IPS DF 4.7 (cell line): ENCODE measurements around the gene MOGAT1.
"Not testable (repeated sequence)": the region's sequence is repeated elsewhere in the genome, so short reads cannot be mapped to it uniquely, and the experiment has no call there.

Source experiments
- DNase-seq: peaks from one replicate; pipeline ENCODE4 v3.0.0-alpha.2; 2013; ENCODE audit warnings: low spot score; ENCODE audit errors: extremely low read depth

The MOGAT1 gene

DNA sequence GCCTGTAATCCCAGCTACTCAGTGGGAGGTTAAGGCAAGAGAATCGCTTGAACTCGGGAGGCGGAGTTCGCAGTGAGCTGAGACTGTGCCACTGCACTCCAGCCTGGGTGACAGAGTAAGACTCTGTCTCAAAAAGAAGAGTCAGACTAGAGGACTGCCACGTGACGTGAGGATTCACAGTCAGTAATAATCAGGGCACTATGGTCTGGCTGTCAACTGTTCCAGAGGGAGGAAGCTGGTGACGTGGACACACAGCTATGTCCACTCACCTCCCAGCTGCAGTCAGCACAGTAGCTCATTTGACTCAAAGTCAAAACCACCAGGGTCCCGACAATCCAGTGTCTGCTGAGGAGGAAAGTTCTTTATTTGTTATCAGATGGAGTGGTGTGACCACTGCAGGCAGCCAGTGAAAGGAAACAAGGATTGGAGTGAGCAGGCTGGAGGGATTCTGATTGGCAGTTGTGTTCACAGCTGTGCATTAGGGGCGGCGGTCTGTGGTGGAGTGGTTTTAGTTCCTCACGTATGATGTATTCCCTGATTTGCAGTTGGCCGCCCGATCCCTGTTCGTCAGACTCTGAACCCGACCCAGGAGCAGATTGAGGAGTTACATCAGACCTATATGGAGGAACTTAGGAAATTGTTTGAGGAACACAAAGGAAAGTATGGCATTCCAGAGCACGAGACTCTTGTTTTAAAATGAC lies 37.9 kb downstream of the MOGAT1 start:
- no peak for DNase-seq

DNA sequence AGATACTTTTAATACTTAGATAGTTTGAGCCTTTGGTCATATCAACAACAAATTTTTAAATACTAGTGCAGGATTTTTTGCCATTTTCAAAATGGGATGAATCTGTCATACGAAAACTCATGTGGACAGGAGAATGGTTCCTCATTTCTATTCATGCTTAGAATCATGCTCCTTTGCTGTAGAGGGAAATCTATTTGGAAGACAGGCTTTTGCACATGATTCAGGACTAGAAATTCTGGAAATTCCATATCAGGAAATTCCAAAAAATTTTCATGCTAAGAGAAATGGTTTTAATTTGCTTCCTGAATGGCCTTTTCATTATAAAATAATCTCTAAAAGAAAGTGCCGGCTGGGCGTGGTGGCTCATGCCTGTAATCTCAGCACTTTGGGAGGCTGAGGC lies 39.3 kb downstream of the MOGAT1 start:
- DNase-seq, result no peak

DNA sequence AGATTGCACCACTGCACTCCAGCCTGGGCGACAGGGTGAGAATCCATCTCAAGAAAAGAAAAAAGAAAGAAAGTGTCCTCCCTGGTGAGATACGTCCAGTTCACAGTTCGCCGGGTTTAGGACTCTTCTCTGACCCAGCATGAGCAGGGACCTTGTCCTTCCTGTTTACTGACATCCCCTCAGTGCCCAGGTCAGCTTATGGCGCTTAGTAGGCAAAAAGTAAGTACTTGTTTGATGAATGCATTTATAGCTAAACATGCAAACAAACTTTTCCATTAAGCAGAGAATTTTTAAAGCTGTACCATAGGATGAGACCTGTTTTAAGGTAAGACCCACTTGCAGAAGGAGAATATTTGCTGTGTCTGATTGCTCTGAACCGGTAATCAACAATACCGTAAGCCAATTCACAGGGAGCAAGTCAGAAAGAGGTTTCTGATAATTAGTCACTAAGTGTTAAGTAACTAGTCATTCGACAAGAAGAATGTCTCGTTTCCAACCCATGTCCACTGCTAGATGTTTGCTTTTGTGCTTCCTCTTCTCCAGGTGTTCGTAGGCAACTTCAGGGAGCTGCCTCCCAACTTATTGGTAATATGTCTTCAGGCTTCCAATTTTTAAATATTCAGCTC lies 40.0 kb downstream of the MOGAT1 start:
- no peak for DNase-seq

DNA sequence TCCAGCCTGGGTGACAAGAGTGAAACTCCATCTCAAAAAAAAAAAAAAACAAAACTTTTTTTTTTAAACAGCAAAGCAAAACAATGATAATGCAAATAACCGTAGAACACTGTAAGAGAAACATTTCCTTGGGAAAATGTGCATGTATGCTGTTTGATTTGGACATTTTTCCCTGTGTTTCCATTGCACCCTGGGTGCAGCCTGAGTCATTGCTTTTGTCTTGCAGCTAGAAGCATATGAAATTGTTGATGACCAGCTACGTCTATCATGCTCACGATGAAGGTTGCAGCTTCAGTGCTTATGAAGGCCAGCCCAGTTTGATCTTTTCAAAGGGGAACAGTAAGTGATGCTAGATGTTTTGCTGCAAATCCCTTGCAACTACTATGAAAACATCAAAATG lies 41.5 kb downstream of the MOGAT1 start:
- DNase-seq, result no peak

DNA sequence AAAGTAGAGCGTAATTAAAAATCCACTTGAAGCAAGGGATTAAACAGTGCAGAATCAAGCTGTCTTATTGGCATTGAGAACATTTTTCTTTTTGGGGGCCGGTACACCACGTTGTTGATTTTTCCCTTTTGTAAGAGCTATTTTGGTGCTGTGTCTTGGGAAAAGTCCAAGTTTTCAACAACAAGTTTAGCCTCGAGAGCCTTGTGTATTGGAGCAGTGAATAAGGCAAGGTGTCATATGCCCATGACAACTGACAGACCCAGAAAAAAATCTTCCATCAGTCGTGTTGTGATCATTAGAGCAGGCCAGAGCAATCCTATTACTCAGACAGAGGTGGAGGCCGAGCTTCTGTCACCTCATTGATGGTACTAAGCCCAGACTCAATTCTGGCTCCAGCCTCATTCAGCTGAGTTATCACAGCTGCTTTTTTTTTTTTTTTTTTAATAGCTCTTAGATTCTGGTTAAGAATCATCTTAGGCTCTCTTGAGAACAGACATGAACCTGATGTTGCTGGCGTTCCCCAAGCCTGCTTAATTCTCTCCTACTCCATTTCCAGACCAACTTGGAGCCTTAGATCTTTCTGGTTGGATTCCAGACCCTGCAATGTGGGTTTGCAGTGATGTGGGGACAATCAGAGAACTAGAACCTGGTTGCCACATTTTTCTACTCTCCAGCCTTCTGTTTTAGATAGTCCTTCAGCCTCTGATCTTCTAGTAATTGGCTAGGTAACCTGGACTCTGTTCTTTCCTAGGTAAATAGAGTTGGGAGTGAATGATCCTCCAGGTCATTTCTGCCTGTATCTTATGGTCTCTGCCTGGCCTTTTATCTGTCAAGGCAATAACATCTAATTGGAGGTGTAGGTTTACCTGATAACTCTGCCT lies 43.1 kb downstream of the MOGAT1 start:
- no peak for DNase-seq

DNA sequence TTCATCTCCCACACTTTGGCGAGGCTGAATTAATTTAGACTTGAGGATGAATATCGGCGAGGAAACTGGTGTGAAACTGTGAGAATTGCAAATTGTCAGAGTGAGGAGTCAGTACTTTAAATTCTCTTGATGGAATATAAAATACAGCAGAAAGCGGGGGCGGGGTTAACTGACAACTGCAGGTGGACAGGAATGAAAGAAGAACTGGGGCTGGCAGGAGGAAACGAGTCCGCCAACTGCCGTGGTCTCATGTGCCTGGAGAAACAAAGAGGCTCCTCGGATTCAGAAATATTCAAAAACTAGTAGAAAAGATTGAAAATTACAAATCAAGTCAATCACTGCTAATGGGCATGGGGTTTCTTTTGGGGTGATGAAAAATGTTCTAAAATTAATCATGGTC lies 44.3 kb downstream of the MOGAT1 start:
- no peak for DNase-seq

DNA sequence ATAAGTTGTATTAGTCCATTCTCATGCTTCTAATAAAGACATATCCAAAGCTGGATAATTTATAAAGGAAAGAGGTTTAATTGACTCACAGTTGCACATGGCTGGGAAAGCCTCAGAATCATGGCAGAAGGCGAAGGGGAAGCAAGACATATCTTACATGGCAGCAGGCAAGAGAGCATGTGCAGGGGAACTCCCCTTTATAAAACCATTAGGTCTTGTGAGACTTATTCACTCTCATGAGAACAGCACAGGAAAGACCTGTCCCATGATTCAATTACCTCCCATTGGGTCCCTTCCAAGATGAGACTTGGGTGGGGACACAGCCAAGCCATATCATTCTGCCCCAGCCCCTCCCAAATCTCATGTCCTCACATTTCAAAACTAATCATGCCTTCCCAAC lies 48.3 kb downstream of the MOGAT1 start:
- DNase-seq, result not testable (repeated sequence)

DNA sequence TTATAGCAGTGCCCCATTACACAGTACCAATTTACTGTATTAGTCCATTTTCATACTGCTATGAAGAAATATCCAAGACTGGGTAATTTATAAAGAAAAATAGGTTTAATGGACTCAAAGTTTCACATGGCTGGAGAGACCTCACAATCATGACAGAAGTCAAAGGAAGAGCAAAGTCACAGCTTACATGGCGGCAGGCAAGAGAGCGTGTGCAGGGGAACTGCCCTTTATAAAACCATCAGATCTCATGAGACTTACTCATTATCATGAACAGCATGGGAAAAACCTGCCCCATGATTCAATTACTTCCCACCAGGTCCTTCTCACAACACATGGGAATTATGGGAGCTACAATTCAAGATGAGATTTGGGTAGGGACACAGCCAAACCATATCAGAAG lies 50.1 kb downstream of the MOGAT1 start:
- not testable (repeated sequence) for DNase-seq

DNA sequence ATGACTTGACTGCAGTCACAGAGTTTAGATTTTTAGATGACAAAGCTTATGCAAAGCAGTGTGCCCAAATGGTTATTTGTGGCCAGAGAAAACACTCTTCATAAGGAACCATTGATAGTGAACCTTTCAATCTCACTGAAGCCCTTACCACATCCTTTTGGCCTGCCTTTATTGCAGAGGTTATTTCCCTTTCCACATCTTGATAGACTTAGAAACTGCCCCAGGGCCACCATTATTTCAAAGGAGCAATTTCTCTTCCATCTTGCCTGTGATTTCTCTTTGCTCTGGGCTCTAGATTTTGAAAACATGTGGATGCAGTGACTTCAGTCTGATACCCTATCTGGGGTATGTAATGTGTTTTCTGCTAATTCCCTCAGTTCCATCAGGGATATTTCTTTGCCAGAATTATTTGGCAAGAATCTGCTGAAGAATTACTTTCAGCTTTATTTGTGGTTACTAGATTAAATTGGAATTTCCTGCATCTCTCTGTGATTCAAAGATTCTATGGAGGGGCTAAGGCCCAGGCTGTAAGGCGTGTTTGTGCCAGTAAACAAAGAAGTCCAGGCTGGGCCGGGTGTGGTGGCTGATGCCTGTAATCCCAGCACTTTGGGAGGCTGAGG lies 51.0 kb downstream of the MOGAT1 start:
- DNase-seq, result no peak

DNA sequence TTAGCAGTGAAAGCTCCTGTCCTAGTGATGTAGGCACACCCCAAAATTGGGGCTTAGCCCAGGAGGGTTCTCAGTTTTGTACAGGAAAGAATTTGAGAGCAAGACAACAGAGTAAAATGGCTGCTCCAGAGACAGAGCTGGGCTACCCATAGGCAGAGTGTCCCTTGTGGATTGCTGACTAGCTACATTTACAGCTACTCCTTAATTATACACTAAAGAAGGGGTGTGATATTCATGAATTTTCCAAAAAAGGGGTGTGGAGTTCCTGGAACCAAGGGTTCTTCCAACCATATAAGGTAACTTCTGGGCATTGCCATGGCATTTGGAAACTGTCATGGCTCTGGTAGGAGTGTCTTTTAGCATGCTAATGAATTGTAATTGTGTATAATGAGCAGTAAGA lies 52.8 kb downstream of the MOGAT1 start:
- no peak for DNase-seq

DNA sequence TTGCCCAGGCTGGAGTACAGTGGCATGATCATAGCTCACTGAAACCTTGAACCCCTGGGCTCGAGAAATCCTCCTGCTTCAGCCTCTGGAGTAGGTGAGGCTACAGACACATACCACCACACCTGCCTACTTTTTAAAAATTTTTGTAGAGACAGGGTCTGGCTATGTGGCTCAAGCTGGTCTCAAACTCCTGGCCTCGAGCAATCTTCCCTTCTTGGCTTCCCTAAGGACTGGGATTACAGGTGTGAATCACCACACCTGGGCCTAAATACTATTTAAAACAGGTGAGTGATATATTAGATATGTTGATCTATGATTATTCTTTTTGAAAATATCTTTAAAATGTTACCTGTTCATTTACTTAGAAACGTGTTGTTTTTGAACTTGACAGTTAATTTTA lies 57.2 kb downstream of the MOGAT1 start:
- no peak for DNase-seq

DNA sequence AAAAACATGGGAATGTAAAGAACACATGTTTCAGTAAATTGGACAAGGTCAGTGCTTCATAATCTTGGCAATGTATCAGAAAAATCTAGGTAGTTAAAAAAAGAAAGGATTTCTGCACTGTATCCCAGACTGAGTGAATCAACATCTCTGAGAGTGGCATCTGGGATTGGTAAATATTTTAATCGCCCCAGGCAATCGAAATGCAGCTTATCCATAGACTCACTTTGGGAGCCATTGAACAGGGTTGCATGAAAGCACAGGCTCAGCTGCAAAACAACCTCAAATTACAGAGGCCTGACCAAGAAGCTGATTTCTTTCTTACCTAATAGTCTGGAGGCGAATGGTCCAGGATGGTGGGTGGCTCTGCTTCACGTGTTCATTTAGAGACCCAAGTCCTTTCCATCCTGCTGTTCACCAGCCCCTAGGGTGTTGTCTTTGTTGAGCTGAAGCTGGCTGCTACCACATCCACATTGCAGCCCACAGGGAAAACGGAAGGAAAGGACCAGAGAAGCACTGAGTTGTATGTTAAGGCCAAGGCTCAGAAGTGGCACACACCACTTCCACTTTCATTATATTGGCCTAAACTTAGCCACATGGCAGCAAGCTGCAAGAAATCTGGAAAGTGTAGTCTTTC lies 59.0 kb downstream of the MOGAT1 start:
- no peak for DNase-seq

DNA sequence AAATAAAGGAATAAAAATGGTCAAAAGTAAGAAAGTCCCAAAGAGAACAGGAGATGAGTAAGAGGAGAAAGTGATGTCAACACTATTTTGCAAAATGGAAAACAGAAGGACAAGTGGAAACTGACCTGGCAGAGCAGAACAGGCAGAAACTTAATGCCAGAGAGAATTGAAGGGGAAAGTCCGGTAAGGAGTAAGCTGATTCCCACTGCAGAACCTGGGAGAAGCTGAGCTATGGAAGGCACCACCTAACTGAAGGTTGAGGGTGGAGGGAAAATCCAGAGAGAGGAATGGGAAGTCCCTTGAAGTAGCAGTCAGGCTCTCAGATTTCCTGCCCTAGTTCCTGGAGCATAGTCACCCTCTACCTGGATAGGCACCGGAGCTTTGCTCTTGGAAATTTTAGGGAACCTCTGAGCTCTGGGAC lies 59.8 kb downstream of the MOGAT1 start:
- DNase-seq, result no peak

DNA sequence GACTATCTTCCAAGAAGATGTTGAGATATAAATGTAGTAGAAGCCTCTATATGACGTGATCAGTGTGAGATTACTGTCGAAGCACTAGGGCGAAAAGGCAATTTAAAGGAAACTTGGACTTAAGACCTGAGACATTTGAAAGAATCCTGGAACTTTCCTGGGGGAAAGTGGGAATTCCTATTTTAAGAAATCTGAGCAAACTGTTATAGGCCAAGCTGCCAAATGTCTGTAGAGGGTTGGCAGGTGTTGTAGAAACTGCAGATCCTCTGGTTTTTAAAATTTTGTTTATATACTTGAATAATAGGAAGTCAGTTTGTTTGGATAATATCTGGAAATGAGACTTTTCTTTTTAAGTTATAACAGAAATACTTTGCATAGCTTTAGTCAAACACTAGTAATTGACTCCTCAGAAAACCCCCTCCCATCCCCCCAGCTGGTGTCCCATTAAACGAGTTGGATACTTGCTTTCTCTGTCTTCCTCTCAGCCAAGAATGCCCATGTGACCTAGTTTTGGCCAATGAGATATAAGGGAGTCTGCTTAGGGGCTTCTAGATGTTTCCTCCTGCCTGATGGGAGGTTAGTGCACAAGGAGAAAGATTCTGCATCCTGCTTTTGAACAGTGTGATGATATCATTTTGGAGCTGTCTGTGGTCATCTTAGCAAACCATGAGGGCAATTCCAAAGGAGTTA lies 61.2 kb downstream of the MOGAT1 start:
- no peak for DNase-seq

DNA sequence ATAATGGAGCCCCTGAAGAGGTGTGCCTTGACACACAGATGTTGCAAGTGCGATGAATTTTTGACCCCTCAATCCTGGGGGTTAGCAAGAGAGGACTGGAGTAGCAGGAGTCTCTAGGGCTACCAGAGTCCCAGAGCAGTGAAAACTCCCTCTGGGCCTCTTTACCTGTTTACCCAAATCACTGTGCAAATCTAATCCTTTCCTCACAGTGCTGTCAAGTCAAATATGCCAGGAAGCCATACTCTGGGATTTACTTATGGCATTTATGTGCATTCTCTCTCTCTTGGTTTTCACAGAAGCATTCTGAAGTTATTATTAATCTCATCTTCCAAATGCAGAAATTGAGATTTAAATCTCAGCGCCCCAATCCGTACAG lies 62.0 kb downstream of the MOGAT1 start:
- DNase-seq, result no peak

DNA sequence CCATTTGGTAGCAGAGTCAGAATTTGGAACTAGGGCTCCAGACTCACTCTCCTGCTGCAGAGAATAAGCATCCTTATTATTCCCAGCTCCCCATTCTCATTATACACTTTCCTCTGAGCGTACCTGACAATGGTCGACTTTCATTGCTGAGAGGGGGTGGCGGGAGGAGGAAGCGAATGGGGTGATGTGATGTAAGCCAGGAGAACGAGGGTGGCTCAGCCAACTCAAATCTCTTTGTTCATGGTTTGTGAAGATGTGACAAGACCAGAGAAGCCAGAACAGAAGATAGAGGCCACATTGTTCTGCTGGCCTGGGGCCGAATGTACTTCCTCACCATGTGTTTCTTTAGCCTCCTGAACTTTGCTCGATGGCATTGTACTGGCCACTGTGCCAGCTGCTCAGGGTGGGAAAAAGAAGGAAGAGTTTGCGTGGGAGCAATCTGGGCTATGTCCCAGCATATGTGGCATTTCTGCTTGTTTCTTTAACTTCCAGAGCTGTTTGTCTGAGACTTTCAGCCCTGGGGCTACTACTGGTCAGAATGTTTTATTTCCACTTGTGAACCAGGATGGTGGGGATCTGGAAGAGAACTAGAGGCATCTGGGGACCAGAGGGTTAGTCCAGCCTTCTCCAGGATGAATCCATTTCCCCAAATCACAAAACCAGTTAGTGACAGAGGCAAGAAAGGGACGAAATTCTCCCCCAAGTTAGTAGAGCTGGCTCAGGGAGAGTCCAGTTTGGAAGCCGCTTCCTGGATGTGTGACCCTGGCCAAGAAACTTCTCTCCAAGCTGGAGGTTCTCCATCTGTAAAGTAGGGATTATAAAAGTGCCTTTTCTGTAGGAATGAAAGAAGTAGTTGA lies 62.6 kb downstream of the MOGAT1 start:
- no peak for DNase-seq

DNA sequence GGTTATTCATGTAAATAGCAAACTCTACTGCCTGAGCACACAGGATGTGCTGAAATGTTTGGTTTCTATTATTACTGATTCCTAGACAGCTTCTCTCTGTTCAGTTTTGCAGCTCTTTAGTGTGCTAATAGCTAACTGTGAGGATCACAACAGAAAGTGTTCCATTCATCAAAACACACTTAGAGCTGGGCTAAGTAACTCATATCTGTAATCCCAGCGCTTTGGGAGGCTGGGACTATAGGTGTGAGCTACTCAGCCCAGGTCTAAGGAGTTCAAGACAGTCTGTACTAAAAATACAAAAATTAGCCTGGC lies 63.2 kb downstream of the MOGAT1 start:
- DNase-seq, result no peak

DNA sequence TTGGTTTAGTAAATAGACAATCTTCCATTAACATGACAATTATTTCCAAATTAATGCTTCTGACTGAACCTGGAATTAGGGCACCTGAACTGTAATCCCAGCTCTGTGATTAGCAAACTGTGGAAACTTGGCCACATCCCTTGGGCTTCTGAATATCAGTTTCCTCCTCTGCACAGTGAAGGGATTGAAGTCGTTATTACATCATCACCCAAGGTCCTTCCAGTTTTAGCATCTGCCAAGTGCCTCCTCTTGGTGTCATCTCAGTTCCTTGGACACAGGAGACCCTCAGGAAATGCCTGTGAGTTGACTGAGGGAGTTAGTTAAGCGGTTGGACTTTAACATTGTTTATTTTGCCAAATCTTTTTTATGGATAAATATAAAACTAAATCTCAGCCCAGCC lies 64.8 kb downstream of the MOGAT1 start:
- DNase-seq, result no peak

DNA sequence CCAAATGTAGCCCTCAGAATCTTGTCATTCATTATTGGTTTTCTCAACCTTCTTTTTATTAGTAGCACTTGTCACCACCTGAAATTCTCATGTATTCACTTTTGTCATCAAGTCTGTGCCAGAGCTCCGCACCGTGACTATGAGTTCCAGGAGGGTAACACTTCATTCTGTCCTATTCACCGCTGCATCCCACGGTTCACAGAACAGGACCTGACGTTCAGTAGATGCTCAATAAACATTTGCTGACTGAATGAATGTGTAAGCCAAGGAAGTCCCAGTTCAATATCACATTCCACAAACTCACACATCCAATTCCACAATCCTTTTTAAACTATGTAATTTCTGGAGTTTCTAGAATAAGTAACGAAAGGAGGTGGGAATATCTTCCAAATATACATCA lies 65.5 kb downstream of the MOGAT1 start:
- DNase-seq, result no peak

DNA sequence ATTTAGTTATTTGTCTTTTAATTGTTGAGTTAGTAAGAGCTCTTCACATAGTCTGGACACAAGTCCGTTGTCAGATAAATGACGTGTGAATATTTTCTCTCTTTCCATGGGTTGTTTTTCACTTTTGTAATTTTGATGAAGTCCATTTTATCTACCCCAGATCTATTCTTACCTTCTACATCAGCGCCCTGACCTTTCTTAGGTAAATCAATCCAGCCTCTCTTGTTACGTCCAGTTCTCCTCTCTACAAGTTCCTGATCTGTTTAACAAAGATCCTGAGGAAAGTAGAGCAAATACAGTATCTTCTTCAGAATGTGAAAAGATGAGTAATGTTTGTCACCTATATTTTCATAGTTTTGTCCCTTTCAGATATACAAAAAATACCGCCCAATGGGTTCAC lies 66.9 kb downstream of the MOGAT1 start:
- DNase-seq, result no peak
